Activated CD8-positive, alpha-beta memory T cell treated with anti-CD3 and anti-CD28 coated beads, Interleukin-2, amount 50 U/mL, for 48 hours (primary cell): ENCODE results near the gene TRMT10B.

ENCODE experiments used
- DNase-seq: peaks from one replicate; pipeline ENCODE4 v3.0.0-alpha.2; 2020

The TRMT10B gene, protein sequence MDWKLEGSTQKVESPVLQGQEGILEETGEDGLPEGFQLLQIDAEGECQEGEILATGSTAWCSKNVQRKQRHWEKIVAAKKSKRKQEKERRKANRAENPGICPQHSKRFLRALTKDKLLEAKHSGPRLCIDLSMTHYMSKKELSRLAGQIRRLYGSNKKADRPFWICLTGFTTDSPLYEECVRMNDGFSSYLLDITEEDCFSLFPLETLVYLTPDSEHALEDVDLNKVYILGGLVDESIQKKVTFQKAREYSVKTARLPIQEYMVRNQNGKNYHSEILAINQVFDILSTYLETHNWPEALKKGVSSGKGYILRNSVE

DNA sequence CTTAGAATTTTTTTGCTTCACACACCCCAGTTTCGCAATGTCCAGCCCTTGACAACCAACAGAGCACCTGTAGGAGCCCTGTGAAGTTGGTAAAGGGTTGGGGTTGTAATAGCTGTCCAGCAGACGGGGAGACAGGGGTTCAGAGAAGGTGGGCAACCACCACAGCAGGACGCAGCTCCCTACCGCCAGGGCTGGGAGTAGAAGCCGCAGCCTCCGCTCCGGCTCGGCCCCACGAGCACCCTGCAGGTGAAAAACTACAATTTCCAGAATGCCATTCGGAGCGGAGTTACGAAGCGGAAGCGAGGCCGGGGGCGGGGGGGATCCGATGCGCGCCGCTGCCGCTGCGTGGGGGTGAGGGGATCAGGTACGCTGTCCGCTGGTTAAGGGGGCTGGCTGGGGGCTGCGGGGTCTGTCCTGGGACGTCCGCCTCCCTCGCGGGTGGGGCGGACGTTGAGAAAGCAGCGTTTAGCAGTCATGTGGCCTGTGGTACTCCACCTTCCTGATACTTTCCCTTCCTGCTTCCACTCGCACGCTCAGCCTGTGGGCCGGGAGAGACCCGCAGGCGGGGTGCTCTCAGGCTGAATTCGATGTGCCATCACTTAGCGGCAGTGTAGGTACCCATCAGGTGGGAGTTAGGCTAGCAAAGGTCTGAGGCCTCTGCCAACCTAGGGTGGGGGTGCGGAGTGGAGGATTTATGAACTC is at the start of gene TRMT10B:
TSS of gene TRMT10B (plus strand) at position 317 of the 702 bp plus-strand sequence. CDS start 8,127 bp downstream, outside the sequence.
- DNase-seq: peak; percentile 85

DNA sequence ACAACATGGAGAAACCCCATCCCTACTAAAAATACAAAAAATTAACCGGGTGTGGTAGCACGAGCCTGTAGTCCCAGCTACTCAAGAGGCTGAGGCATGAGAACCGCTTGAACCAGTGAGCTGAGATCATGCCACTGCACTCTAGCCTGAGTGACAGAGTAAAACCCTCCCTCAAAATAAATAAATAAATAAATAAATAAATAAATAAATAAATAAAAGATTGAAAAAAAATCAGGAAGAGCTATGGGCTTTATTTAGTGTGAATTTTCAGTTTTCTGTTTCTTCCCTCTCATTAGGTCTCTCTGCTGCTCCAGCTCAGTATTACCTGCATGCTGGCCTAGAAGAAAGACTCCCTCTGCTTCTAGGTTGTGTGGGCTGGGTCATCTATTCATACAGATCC is 47.8 kb upstream of the TRMT10B start:
- no peak for DNase-seq

DNA sequence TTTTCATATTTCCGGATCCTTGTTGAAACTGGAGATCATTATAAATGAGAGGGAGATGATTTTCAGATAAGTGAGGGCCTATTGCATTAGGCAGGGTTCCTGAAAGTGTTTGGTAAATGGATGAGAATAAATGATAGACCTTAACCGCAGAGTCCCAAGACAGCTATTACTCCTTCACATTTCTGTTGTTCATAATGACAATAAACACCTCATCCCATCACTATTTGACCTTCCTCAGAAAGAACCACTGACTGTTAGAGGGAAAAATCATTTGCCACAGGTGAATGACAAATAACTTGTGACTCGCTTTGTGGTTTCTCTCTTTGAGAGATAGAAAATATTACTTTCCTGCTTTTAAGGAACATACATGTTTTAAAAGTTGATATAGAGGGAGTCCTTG is 47.3 kb upstream of the TRMT10B start:
- DNase-seq: no peak

DNA sequence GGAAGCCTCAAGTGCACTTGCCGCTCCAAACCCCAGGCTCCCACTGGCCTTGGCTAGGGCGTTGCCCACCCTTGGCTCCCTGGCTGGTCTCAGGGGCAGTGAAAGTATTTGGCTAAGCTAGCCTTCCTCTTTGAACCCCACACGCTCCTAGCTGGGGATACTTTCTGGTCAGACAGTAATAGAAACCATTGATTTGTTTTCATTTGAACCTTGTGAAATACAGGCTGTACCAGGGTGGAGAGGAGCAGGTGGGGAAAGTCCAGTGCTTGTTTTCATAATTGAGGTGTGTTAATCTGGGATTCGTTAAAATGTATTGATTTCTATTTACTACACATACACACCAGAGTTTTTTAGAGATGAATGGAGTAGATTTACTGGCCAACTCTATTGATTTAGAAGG is 45.9 kb upstream of the TRMT10B start:
- no peak for DNase-seq

DNA sequence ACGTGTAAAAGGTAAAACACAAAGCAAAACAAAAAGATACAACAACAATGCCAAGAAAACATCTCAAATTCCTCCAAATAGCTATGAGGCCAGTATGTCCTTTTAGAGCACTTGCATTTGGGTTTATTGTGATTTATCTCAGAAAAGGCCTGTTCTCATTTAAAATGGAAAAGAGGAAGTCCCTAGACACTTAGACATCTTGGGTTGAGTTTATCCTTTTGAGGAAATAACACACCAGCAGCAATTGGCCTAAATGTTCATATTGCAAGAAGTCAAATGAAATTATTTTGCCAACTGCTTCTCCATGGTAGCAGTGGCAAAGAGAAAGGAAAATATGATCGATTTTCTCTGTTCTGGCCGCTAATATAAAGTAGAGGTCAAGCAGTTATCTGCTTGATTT is 43.6 kb upstream of the TRMT10B start:
- no peak for DNase-seq

DNA sequence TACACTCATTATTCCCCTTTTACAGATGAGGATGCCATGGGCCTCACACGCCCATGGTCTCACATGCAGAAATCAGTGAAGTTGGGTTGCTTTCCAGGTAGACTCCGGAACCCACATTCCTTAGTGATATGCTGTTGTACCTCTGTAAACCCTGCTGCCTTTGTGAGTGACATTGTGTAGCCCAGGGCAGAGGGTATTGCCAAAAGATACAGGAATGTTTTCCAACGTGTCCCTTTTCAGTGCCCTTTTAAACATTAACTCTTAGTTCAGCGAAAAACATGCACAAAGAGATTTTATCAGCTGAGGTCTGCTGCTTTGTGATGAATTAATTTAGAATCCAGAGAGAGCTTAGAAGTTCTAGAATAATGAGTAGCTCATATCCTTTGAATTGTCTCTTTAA is 38.3 kb upstream of the TRMT10B start:
- DNase-seq: no peak

DNA sequence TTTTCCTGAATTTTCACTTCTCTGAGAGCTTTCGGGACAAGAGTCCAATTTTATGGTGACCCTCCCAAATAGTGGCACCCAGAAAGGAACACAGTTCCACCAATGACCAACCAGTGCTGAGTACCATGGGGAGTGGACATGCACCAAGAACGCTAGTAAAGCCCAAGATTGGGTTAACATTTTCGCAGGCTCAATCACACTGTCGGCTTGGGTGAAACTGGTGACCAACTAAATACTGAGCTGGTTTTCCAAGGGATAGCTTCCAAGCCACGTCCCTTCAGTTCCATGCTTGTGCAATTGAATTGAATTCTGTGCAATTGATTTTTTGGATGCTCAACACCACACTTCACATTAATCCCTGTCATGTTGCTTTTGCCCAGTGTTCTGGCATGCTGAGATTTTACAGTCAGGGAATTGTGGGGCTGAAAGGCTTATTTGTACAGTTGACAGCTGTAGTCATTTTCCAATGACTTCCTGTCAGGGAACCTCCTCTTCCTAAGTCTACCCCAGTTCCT is 37.6 kb upstream of the TRMT10B start:
- no peak for DNase-seq

DNA sequence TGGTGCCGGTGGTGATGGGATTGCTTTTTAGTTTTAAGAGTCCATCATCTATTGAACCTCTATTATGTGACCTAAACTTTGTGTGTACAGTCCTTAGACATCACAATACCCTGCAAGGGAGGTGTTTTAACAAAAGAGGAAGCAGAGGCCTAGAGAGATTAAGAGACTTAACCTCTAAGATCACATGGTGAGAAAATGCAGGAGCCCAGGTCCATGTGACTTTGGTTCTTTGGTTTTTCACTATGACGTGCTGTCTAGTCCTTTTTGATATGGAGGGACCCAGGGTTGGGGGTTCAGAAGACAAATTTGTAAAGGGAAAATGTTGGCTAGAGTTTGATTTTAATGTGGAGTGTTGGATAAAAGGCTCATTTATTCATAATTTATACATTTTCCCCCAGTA is 34.1 kb upstream of the TRMT10B start:
- DNase-seq: no peak

DNA sequence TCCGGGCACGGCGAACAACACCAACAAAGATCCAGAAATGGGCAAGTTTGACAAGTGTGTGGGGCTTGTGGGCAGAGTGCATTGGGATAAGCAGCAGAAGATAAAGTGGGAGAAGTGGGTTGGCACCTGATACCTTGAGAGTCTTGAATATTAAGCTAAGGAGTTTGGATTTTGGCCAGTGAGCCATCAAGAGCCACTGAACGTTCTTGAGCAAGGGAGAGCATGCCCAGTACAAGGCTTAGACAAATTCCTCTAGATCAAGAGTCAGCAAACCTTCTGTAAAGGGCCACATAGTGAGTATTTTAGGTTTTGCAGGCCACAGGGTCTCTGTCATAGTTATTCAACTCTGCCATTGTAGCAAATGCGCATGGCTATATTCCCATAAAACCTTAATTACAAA is 26.6 kb upstream of the TRMT10B start:
- no peak for DNase-seq

DNA sequence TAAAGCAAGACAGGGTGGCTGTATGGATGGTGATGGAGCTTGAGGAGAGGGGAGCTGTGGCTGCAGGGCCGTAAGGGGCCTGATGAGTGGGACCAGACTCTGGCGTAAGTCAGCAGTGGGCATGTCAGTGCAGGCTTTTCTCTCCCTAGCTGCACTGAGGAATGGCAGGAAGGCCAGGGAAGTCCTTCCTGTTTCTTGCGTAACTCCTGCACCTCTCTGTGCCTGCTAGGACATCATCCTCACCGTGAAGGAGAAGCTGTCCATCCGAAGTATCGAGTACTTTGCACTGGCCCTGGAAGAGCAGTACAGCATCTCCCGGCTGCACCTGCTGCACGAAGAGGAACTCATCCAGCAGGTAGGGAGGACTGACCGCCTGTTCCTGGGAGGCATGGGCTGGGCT is 24.1 kb upstream of the TRMT10B start:
- no peak for DNase-seq

DNA sequence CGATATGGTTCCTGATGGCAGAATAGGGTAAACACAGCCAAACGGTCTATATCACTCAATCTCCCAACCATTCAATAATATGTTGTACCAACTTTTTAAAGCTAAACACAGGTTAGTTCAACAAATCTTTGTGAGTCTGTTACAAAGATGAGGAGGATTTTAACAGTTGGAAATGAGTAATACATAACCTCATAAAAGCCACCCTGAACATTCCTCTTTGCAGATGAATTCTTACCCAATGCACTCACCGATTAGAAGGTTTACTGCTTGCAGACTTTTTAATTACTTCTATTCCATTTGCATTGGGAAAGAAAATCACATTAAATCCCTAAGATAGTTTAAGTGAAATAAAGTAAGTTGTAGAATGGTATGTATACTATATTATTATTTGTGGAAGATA is 23.3 kb upstream of the TRMT10B start:
- DNase-seq: no peak

DNA sequence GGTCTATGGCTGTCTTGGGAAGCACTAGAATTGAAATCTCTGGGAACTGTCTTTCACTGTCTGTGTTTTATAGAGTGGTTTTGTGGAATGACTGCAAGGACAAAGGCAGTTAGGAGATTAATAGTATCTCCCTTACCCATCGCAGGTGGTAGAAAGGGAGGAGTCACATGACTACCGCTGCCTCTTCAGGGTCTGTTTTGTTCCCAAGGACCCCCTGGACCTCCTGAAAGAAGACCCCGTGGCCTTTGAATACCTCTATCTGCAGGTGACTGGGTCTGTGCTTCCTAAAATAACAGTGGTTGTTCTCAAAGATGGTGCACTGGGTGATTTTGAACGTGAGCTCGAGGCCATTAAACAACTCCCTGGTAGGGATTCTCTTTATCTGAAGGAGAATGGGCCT is 22.8 kb upstream of the TRMT10B start:
- DNase-seq: no peak

DNA sequence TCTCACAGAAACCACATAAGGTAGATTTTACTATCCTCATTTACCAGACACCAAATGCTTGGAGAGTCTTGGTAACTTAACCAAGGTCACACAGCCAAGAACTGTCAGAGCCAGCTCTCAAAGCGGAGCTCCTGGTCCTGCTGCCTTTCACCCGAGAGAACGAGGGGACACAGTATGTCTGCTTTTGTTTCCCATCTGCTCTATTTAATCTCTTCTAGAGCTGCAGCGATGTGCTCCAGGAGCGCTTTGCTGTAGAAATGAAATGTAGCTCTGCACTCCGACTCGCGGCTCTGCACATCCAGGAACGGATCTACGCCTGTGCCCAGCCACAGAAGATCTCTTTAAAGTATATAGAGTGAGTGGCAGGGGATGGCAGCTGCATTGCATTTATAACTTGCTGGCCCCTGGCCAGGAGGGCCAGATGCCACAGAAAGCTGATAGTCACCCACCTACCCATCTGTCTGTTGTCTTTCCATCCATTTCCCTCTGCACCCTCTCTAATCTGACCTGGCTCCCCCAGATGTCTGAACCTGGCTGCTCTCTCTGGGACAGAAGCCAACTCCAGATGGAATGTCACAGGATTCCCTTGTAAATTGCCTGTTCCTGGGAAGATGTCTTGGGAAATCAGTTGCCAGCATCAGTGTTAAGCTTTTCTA is 21.4 kb upstream of the TRMT10B start:
- no peak for DNase-seq

DNA sequence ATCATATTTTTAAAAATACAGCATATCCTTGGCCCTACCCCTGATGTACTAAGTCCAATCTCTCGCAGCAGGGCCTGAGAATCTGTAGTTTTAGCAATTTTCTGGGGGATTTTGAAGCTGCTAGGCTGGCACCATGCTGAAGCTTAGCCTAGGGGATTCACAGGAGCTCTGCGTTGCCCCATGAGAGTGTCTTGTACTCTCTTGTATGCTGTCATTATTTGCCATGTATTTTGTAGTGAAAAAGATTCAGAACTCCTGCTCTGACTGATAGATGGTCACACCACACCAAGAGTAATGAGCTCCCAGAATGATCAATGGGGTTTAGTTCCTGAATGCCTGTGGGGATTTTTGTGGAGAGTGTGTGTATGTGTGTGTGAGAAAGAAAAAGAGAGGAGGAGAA is 20.7 kb upstream of the TRMT10B start:
- DNase-seq: no peak

DNA sequence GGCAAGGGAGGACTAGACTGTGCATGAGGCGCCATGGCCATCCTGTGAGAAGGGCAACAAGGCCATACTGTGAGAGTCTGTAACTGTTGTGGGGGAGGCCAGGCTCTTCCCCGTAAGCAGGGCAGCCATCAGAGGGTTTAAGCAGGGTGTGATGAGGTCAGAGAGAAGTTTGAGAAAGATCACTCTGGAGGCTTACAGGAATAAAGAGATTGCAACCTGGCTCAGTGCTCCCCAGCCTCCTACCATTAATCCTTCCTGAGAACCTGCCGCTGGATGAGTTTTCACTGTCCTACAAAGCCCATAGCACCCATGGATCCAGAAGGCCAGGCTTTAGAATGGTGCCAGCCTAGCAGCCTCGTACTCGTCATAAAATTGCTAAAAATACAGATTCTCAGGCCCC is 14.4 kb upstream of the TRMT10B start:
- no peak for DNase-seq

DNA sequence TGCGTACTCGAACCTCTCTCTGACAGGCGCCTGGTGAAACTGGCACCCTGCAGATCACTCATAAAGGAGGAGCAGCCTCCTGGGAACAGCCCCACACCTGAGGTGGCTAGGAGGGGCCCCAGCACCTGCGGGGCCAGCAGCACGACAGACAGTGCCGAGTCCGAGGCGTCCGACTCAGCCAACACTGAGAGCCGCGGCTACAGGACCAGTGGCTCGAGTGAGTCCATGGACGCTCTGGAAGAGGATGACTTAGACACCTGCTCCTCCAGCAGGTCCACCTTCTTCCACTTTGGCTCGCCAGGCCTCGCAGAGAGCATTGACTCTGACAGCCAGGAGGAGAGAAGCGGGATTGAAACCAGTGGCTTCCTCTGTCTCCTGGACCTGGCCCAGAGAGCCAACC is 13.5 kb upstream of the TRMT10B start:
- no peak for DNase-seq

DNA sequence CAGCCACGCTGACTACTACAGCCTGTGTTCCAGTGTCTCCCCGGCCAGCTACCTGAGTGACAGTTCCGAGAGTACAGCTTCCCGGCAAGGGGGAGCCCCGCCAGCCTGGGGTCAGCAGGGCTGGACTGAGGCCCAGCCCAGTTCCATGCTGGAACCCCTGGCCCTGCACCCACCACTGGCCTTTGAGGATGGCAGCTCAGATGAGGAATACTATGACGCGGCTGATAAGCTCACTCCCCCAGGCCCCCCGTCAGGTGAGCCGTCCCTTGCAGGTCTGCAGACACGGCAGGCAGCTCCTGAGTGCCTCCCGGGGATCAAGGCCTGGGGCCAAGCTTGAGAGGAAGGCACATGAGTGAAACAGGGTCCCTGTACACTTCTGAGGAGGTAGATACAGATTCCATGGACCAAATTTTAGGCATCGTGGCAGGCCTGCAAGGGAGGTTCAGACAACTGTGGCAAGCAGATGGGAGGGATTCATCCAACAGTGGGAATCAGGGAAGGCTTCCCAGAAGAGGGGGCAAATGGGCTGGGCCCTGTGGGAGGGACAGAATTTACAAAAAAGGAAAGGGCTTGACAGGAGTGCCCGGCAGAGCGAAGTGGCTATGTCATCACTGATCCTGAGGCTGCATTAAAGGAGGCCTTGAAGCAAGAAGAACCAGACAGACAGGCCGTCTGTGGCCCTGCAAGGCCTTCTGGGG is 12.8 kb upstream of the TRMT10B start:
- DNase-seq: no peak

DNA sequence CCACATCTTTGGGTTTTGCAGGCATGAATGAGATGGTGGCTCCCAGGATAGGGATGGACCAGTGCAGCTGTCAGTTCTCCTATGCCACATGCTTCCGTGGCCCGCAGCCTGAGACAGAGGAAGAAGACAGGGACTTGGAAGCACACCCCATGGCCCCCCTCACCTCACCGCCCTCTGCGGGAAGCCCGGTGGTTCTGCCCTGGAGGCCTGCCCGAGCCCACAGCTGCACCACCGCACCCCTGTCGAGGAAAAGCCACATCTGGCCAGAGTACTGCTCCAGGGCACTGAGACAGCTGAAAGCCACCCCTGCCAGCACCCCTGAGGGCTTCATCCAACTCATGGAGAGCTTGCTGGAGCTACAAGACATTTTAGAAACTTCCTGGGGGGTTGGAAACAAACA is 7.6 kb upstream of the TRMT10B start:
- no peak for DNase-seq

DNA sequence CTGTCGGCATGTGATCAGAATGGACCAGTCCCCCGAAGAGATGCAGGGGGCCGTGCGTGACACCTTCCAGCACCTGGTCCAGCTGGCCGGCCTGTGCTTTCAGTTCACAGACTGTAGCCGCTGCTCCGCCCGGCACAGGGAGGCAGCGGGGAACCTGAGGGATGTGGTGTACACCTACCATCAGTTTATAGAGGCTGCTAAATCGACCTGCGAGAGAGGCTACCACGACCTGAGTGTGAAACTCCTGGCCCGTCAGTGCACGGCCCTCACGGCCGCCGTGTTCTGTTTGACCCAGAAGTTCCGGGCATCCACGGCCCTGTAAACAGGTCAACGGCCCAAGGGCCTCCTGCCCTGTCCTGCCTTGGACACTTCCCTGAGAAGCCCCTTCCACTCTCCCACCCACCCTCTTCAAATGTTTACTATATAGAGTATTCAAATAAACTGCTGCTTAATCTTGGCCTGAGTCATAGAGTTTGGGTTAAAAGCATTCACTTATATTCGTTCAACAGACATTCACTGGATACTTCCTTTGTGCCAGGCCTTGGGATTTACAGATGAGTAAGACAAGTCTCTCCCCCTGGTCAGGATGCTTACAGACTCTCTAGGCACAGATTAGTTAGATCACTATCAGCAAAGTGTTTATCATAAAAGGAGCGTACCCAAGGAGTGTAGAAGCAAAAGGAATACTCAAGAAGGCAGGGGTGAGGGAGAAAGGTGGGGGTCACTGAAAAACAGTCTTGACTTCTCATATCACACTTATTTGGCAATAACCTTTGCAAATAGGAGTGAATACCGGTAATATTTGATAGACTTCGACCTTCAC is 6.9 kb upstream of the TRMT10B start:
- no peak for DNase-seq

DNA sequence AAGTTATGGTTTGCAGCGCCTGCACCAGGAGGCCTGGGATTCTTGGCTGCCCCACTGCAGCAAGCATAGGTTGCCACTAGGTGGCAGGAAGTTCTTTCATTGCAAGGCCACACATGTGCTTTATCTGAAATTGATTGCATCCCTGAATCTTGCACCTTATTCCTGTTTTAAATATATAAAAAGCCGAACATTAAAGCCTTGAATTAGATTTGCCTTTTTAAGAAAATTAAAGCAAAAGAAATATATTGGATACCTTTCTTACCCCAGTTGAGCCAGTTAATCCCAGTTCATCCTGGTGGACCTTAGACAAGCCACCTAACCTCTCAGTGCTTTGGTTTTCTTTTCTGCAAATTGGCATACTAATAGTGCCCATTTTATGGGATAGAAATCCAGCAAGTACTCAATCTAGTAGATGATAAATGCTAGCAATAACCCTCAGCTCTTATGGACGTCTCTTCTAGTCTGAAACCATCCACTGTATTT is 6.3 kb upstream of the TRMT10B start:
- DNase-seq: peak; percentile 73

DNA sequence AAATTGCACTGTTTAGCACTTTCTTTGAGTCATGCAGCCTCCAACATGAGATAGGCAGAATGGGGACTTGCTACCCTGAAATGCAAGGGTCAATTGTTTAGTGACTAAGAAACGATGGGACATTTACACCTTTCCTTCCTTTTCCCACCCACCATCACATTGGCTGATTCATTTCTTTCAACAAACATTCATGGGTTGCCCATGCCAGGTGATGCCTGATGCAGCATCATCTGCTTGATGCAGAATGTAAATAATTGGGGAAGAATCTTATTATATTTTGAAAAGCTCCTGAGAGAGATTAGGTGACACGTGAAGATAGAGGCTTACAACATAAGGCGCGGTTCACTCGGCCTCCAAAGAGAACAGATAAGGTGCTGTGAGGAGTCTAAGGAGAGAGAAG is 4.5 kb upstream of the TRMT10B start:
- DNase-seq: no peak

DNA sequence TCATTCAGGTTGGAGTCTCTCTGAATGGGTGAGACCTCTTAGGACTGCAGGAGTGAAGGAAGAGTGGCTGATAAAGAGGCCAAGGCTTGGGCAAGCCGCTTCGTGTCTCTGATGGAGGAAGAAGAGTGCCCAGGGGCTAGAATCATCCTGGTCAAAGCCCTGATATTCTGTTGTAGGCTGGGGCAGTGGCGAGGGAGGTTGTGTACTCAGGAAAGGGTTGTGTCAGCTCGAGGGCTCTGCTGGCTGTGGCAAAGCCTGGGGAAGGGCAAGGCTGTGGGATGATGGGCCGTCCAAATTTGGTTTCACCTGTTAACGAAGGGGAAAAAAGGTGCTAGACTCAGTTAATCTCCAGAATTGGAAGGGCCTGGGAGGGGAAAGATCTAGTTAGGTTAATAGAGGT is 2.4 kb upstream of the TRMT10B start:
- no peak for DNase-seq
